ENCODE measurements around the gene GGA2.

Gene GGA2

GRCh38 chr16:23497543-23497868 lies 12.8 kb downstream of the GGA2 start:
- Histone ChIP-seq H4K20me1 (peaks cover 78 to 100% (median 100%) of the 10 kb centered on the region in 11 experiments), H3K9ac (peak overlapping the region in 4 of 11 experiments; percentile 11 to 53 (median 28); a peak in 4 of 22 replicates), H3K9me3 (replicated peaks in 1 of 11) (no peaks in the 10 kb centered on the region), H3K4me3 (no peak overlapping the region), H3K36me3 (peaks cover 63 to 98% (median 78%) of the 10 kb centered on the region in 11 experiments), H3K27me3 (no peaks in the 10 kb centered on the region), H3K4me2 (peak overlapping the region; percentile 11 to 92 (median 44); a peak in 20 of 22 replicates), H3K4me1 (peaks cover 57 to 72% (median 60%) of the 10 kb centered on the region in 10 experiments), H3K27ac (peak overlapping the region in 6 of 11 experiments; percentile 13 to 50 (median 32); a peak in 8 of 22 replicates)
- TF ChIP-seq Cebpa-rat (IDR thresholded peaks at IDR 0.05) = no peak

GRCh38 chr16:23496821-23497542 lies 13.3 kb downstream of the GGA2 start:
- Histone ChIP-seq H3K36me3 (peaks cover 63 to 98% (median 78%) of the 10 kb centered on the region in 11 experiments), H3K9me3 (replicated peaks in 1 of 11) (no peaks in the 10 kb centered on the region), H4K20me1 (peaks cover 76 to 100% (median 100%) of the 10 kb centered on the region in 11 experiments), H3K27me3 (no peaks in the 10 kb centered on the region), H3K27ac (peak overlapping the region in 6 of 11 experiments; percentile 13 to 50 (median 32); a peak in 7 of 22 replicates), H3K9ac (peak overlapping the region in 5 of 11 experiments; percentile 11 to 53 (median 27); a peak in 5 of 22 replicates), H3K4me3 (no peak overlapping the region), H3K4me1 (peaks cover 52 to 67% (median 55%) of the 10 kb centered on the region in 10 experiments), H3K4me2 (peak overlapping the region; percentile 11 to 92 (median 44); a peak in 21 of 22 replicates)
- no peak for TF ChIP-seq Cebpa-rat (IDR thresholded peaks at IDR 0.05)

- H3K9ac ChIP-seq = peak overlapping the region in 1 of 11 experiments; percentile 34; a peak in 1 of 22 replicates
- H3K36me3 ChIP-seq = peaks cover 63 to 99% (median 80%) of the 10 kb centered on the region in 11 experiments
- peak overlapping the region in 1 of 11 experiments; percentile 4; a peak in 1 of 22 replicates for H3K4me2 ChIP-seq
- H3K4me1 ChIP-seq = peaks cover 39 to 54% (median 42%) of the 10 kb centered on the region in 10 experiments
- no peaks in the 10 kb centered on the region for H3K27me3 ChIP-seq
- no peak for TF ChIP-seq Cebpa-rat (IDR thresholded peaks at IDR 0.05)
- no peaks in the 10 kb centered on the region for H3K9me3 ChIP-seq (replicated peaks in 1 of 11)
- no peak overlapping the region for H3K4me3 ChIP-seq
- H4K20me1 ChIP-seq = peaks cover 67 to 100% (median 93%) of the 10 kb centered on the region in 11 experiments
- H3K27ac ChIP-seq = no peak overlapping the region
Measured at GRCh38 chr16:23495671-23496070, 14.6 kb downstream of the GGA2 start.

DNA sequence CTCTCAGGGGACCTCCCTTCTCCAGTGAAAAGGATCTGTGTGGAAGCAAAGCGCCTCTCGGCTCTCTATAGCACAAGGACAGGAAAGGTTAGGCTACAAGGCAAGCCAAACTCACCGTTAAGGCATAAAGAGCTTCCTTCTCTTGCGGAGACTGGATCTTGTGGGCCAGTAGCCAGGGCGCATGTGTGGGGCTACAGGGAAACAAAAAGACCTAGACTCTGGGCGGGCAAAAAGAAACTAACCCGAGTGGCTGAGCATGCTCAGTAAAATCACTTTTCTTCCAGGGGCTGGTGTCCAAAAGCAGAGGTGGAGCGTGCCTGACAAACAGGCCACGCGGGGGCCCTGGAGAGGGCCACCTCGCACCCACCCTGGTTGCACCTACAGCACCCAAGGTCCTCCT lies 16.1 kb downstream of the GGA2 start:
- no peak for TF ChIP-seq Cebpa-rat (IDR thresholded peaks at IDR 0.05)
- peaks cover 25 to 39% (median 28%) of the 10 kb centered on the region in 10 experiments for H3K4me1 ChIP-seq
- no peak overlapping the region for H3K4me3 ChIP-seq
- H3K9me3 ChIP-seq (replicated peaks in 1 of 11) = no peaks in the 10 kb centered on the region
- peaks cover 74 to 99% (median 88%) of the 10 kb centered on the region in 11 experiments for H3K36me3 ChIP-seq
- H3K4me2 ChIP-seq = no peak overlapping the region
- H3K27ac ChIP-seq = no peak overlapping the region
- H4K20me1 ChIP-seq = peaks cover 62 to 100% (median 86%) of the 10 kb centered on the region in 11 experiments; a peak in 21 of 22 replicates
- 0 out of 22 replicates have a peak overlapping the region, but pooled peaks of 1 of the 11 experiments have one; percentile 2 for H3K9ac ChIP-seq
- no peaks in the 10 kb centered on the region for H3K27me3 ChIP-seq

DNA sequence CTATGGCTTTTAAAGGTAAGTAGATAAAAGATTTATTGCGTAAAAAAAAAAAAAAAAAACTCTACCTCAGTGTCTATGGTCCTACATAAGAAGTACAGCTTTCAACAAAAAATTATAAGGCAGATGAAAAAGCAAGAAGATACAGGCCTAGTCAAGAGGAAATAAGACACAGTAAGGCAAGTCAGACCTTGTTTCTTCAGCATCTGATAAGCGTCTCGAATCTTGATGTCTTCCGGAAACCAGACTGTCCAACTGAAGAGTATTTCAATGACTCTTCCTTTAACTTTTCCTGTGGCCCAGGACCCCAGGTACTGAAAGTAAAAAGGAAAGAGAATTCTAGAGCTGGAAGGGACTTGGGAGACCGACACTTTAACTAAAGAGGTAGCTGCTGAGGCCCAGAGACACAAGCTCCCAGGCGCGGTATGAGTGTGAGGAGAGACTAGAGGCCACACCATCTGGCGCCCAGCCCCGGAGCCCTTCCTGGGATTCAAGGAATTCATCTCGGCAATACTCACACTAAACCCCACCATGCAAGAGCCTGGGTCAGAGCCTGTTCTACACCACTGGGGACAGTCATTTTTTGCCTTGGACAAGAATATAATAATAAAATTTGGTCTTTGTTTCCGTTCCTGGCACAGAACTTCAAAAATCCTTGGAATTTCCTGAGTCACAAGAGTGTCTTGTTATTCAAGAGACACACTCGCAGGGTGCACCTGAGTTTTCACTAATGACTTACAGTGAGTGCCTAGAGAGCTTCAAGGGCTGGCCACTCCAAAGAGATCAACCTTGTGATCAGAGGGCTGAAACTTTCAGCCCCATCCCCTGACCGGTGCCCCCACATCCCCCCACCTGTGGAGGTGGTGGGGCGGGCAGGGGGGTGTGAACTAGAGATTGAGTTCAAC lies 18.6 kb downstream of the GGA2 start:
- Histone ChIP-seq H3K4me1 (peaks cover under 1 to 16% (median 6%) of the 10 kb centered on the region in 10 experiments; a peak in 16 of 20 replicates), H3K9me3 (replicated peaks in 1 of 11) (no peaks in the 10 kb centered on the region), H3K27me3 (no peaks in the 10 kb centered on the region), H3K36me3 (peaks cover 99 to 100% (median 100%) of the 10 kb centered on the region in 11 experiments), H3K4me2 (no peak overlapping the region), H3K27ac (no peak overlapping the region), H4K20me1 (peaks cover 64 to 100% (median 83%) of the 10 kb centered on the region in 11 experiments), H3K4me3 (no peak overlapping the region), H3K9ac (no peak overlapping the region)
- TF ChIP-seq Cebpa-rat (IDR thresholded peaks at IDR 0.05) = no peak

DNA sequence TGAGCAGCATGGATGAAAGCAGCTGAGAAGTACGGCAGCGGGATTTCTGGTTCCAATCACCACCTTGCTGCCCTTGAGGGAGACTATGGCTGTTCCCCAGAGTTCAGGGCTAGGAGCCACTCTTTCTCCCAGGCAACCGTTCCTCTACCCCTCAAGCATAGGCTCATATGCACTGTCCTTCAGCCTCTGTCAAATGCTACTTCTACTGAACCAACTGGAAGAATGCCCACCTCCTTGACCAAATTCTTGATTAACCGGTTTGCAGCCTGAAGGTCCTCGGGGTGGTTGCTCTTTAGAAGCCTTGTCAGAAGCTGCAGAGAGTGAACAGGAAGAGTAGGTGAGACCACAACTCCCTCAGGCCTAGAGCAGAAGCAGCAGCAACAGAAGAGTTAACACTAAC lies 23.8 kb downstream of the GGA2 start:
- Histone ChIP-seq H3K36me3 (peaks cover 99 to 100% (median 100%) of the 10 kb centered on the region in 11 experiments), H3K4me2 (no peak overlapping the region), H3K4me3 (no peak overlapping the region), H3K27me3 (no peaks in the 10 kb centered on the region), H4K20me1 (peaks cover 50 to 99% (median 70%) of the 10 kb centered on the region in 11 experiments; a peak in 21 of 22 replicates), H3K27ac (no peak overlapping the region), H3K4me1 (peaks cover 0 to 13% (median 0%) of the 10 kb centered on the region in 10 experiments; a peak in 3 of 20 replicates), H3K9me3 (replicated peaks in 1 of 11) (no peaks in the 10 kb centered on the region), H3K9ac (no peak overlapping the region)
- no peak for TF ChIP-seq Cebpa-rat (IDR thresholded peaks at IDR 0.05)

- peaks cover 99 to 100% (median 100%) of the 10 kb centered on the region in 11 experiments for H3K36me3 ChIP-seq
- H3K27me3 ChIP-seq = no peaks in the 10 kb centered on the region
- H4K20me1 ChIP-seq = peaks cover 44 to 99% (median 65%) of the 10 kb centered on the region in 11 experiments; a peak in 21 of 22 replicates
- H3K27ac ChIP-seq = no peak overlapping the region
- H3K4me2 ChIP-seq = no peak overlapping the region
- no peak overlapping the region for H3K9ac ChIP-seq
- no peaks in the 10 kb centered on the region for H3K9me3 ChIP-seq (replicated peaks in 1 of 11)
- H3K4me3 ChIP-seq = no peak overlapping the region
- TF ChIP-seq Cebpa-rat (IDR thresholded peaks at IDR 0.05) = no peak
- peaks cover 0 to 13% (median 0%) of the 10 kb centered on the region in 10 experiments; a peak in 3 of 20 replicates for H3K4me1 ChIP-seq
Measured at GRCh38 chr16:23485841-23486240, 24.5 kb downstream of the GGA2 start.

DNA sequence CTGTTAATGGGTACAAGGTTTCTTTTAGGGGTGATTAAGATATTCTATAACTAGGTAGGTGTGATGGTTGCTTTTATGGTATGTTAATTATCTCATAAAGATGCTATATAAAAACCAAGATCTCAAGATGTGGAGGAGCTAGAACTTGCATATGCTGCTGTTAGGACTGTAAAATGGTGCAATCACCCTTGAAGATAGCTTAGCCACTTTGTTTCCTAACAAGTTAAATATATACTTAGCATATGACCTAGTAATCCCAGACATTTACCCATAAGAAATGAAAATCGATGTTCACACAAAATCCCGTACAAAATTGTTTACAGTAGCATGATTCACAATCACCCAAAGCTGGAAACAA lies 25.1 kb downstream of the GGA2 start:
- H3K27me3 ChIP-seq = no peaks in the 10 kb centered on the region
- H3K36me3 ChIP-seq = peaks cover 99 to 100% (median 100%) of the 10 kb centered on the region in 11 experiments
- TF ChIP-seq Cebpa-rat (IDR thresholded peaks at IDR 0.05) = no peak
- no peak overlapping the region for H3K27ac ChIP-seq
- H3K9me3 ChIP-seq (replicated peaks in 1 of 11) = no peaks in the 10 kb centered on the region
- H4K20me1 ChIP-seq = peaks cover 43 to 99% (median 69%) of the 10 kb centered on the region in 11 experiments; a peak in 21 of 22 replicates
- H3K4me2 ChIP-seq = no peak overlapping the region
- H3K4me1 ChIP-seq = peaks cover 0 to 13% (median 0%) of the 10 kb centered on the region in 10 experiments; a peak in 3 of 20 replicates
- H3K4me3 ChIP-seq = no peak overlapping the region
- H3K9ac ChIP-seq = no peak overlapping the region
